Liver (tissue), 9 donors: ENCODE measurements around the gene ZFYVE9. TPM values are rescaled to one million over a fixed set of nuclear protein-coding genes. Genes with fewer than 3 reads are reported as not detected.

ENCODE experiments used
- DNase-seq: peaks from one replicate; pipeline ENCODE4 v3.0.0-alpha.2; 2017; ENCODE audit warnings: low spot score
- H3K27ac ChIP-seq, 2 donors: one replicate each; pipeline ENCODE4 v1.7.0; 2013; ENCODE audit warnings: inconsistent platforms in 2 of 2, low read length in 2 of 2, control low read depth in 1 of 2, low read depth in 1 of 2, mild to moderate bottlenecking in 1 of 2
- H3K27me3 ChIP-seq, 4 donors: one replicate each; pipeline versions ENCODE4 v1.6.1 to v1.7.0; 2013; ENCODE audit warnings: low read length in 3 of 4, inconsistent platforms in 1 of 4, mild to moderate bottlenecking in 1 of 4, moderate library complexity in 1 of 4; ENCODE audit not compliant: control insufficient read depth in 4 of 4, insufficient read depth in 4 of 4
- H3K36me3 ChIP-seq, 4 donors: one replicate each; pipeline versions ENCODE4 v1.6.1 to v1.7.0; 2013; ENCODE audit warnings: low read length in 3 of 4, mild to moderate bottlenecking in 3 of 4, low read depth in 1 of 4, moderate library complexity in 1 of 4; ENCODE audit not compliant: control insufficient read depth in 4 of 4, insufficient read depth in 3 of 4
- H3K4me1 ChIP-seq, 4 donors: one replicate each; pipeline versions ENCODE4 v1.6.1 to v1.7.0; 2013; ENCODE audit warnings: low read length in 3 of 4, mild to moderate bottlenecking in 3 of 4, moderate library complexity in 1 of 4; ENCODE audit not compliant: control insufficient read depth in 4 of 4, insufficient read depth in 4 of 4
- H3K4me3 ChIP-seq, 3 donors: one replicate each; pipeline versions ENCODE4 v1.6.1 to v1.7.0; 2013; ENCODE audit warnings: low read length in 3 of 3, control low read depth in 1 of 3, low read depth in 1 of 3, mild to moderate bottlenecking in 1 of 3
- H3K9ac ChIP-seq, 2 donors: one replicate each; pipeline ENCODE4 v1.7.0; 2013; ENCODE audit warnings: low read length in 2 of 2, mild to moderate bottlenecking in 2 of 2, moderate library complexity in 2 of 2, control low read depth in 1 of 2, low read depth in 1 of 2
- H3K9me3 ChIP-seq, 4 donors: one replicate each; pipeline versions ENCODE4 v1.6.1 to v1.7.0; 2013; ENCODE audit warnings: low read length in 3 of 4; ENCODE audit not compliant: control insufficient read depth in 4 of 4
- ATF3 ChIP-seq: IDR thresholded peaks from 2 replicates; pipeline ENCODE4 v1.6.1; 2016; ENCODE audit warnings: antibody characterized with exemption
- EGR1 ChIP-seq, 2 donors: IDR thresholded peaks; 2 replicates each; pipeline ENCODE4 v1.6.1; 2016 to 2018; ENCODE audit warnings: antibody characterized with exemption in 2 of 2, low read depth in 2 of 2
- FOXA1 ChIP-seq: IDR thresholded peaks from 2 replicates; pipeline ENCODE4 v1.6.1; 2016; ENCODE audit warnings: antibody characterized with exemption
- FOXA2 ChIP-seq: IDR thresholded peaks from 2 replicates; pipeline ENCODE4 v1.6.1; 2016; ENCODE audit warnings: antibody characterized with exemption
- GABPA ChIP-seq, 2 donors: IDR thresholded peaks in 1 of 2; conservative IDR thresholded peaks in 1 of 2; 2 replicates each; pipeline ENCODE4 v1.6.1; 2016; ENCODE audit warnings: antibody characterized with exemption in 2 of 2, mild to moderate bottlenecking in 1 of 2, moderate library complexity in 1 of 2
- HNF4A ChIP-seq, 2 donors: conservative IDR thresholded peaks; 2 replicates each; pipeline ENCODE4 v1.6.1; 2016; ENCODE audit warnings: antibody characterized with exemption in 2 of 2, mild to moderate bottlenecking in 2 of 2
- HNF4G ChIP-seq: IDR thresholded peaks from 2 replicates; pipeline ENCODE4 v1.6.1; 2016; ENCODE audit warnings: antibody characterized with exemption
- JUND ChIP-seq, 2 donors: IDR thresholded peaks; 2 replicates each; pipeline ENCODE4 v1.6.1; 2016; ENCODE audit warnings: antibody characterized with exemption in 2 of 2
- MAX ChIP-seq: IDR thresholded peaks from 2 replicates; pipeline ENCODE4 v1.6.1; 2016; ENCODE audit warnings: antibody characterized with exemption
- NR2F2 ChIP-seq: IDR thresholded peaks from 2 replicates; pipeline ENCODE4 v1.6.1; 2016; ENCODE audit warnings: antibody characterized with exemption
- RAD21 ChIP-seq, 2 donors: IDR thresholded peaks; 2 replicates each; pipeline ENCODE4 v1.6.1; 2016; ENCODE audit warnings: antibody characterized with exemption in 2 of 2, mild to moderate bottlenecking in 2 of 2
- SP1 ChIP-seq: IDR thresholded peaks from 2 replicates; pipeline ENCODE4 v1.6.1; 2018; ENCODE audit warnings: antibody characterized with exemption, mild to moderate bottlenecking
- TAF1 ChIP-seq: conservative IDR thresholded peaks from 2 replicates; pipeline ENCODE4 v1.6.1; 2016; ENCODE audit warnings: antibody characterized with exemption, mild to moderate bottlenecking
- YY1 ChIP-seq: IDR thresholded peaks from 2 replicates; pipeline ENCODE4 v1.6.1; 2016; ENCODE audit warnings: antibody characterized with exemption, mild to moderate bottlenecking
- WGBS: extraction: QIAGEN DNeasy Blood & Tissue Kit; methylation state at CpG from one replicate; pipeline ENCODE4 v1.1.7; 2013; 5-methylcytosine and 5-hydroxymethylcytosine counted together
- polyA plus RNA-seq, 2 donors: library from polyadenylated mRNA; stranded (reverse) in 1 of 2; unstranded in 1 of 2; fragments of 200-250 nt in 1 of 2; fragments of >200 nt in 1 of 2; fragmentation: Nextera tagmentation in 1 of 2; extraction: Ambion mirVana in 1 of 2; gene quantifications; one replicate each; pipeline versions ENCODE4 v1.2.1 to v1.2.3, GENCODE V29; 2013 to 2015
- total RNA-seq, 2 donors: library from RNA; depleted of rRNA; stranded (reverse); fragments of >200 nt; gene quantifications; one replicate each; pipeline ENCODE4 v1.2.3, GENCODE V29; 2014
- TF ChIP-seq, protein P1 (sequence below): fragments of 150-350 bp; IDR thresholded peaks from 2 replicates; pipeline ENCODE4 v1.5.1; 2017; ENCODE audit warnings: improper control_type of control experiment, low read depth, low read length; ENCODE audit not compliant: missing input control
- TF ChIP-seq, protein P2 (sequence below): IDR thresholded peaks from 2 replicates; pipeline ENCODE4 v1.6.1; 2016; ENCODE audit warnings: antibody characterized with exemption
- TF ChIP-seq, protein P3 (sequence below): IDR thresholded peaks from 2 replicates; pipeline ENCODE4 v1.6.1; 2016; ENCODE audit warnings: antibody characterized with exemption, mild to moderate bottlenecking
- donor health status: healthy.
- donor health status: healthy.
- donor health status: healthy.
- donor health status: healthy.
- donor health status: healthy.

ZFYVE9 gene
- total and polyA plus RNA-seq, 4 donors = 3.8 to 20.9 (median 7.7) TPM

DNA sequence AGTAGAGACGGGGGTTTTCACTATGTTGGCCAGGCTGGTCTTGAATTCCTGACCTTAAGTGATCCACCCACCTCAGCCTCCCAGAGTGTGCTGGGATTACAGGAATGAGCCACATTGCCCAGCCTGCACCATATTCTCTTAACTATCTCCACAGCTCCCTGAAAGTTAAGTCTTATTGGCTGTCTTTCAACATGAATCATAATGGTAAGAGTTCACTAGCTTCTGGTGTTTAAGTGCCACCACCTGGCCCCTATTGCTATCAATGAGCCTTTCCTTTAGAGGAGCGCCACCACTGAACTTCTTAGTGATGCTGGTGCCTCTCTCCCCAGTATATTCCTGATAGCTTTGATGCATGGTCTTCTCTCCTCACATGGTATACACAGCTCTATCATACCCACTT is 15.7 kb downstream of the ZFYVE9 start (continued):
- TF ChIP-seq ATF3 = no peak
- no peak for TF ChIP-seq FOXA2

- no peaks in the 10 kb centered on the region for H3K9me3 ChIP-seq
- no peak overlapping the region for H3K4me3 ChIP-seq
- TF ChIP-seq RAD21 (IDR thresholded peaks at IDR 0.05) (no peak), ATF3 (no peak), FOXA1 (no peak), SP1 (no peak), TAF1 (no peak), GABPA (IDR thresholded peaks at IDR 0.05 in 1 of 2, conservative IDR thresholded peaks at IDR 0.05 in 1 of 2) (no peak), YY1 (no peak)
- no peaks in the 10 kb centered on the region for H3K27me3 ChIP-seq
- DNase-seq = no peak
- H3K9ac ChIP-seq = no peak overlapping the region
- H3K4me1 ChIP-seq = no peaks in the 10 kb centered on the region
- WGBS = 96% methylated on average over 4 of the region's 4 CpGs
- no peaks in the 10 kb centered on the region for H3K36me3 ChIP-seq
- H3K27ac ChIP-seq = no peak overlapping the region
Observed at GRCh38 chr1:52158218-52158617, 16.3 kb downstream of the ZFYVE9 start.

GRCh38 chr1:52159033-52159789 is 17.3 kb downstream of the ZFYVE9 start:
- Histone ChIP-seq H3K9me3 (no peaks in the 10 kb centered on the region), H3K36me3 (no peaks in the 10 kb centered on the region), H3K9ac (no peak overlapping the region), H3K4me3 (no peak overlapping the region), H3K27me3 (no peaks in the 10 kb centered on the region), H3K27ac (no peak overlapping the region), H3K4me1 (no peaks in the 10 kb centered on the region)
- DNase-seq = no peak
- TF ChIP-seq FOXA2 (no peak), YY1 (no peak), SP1 (no peak), MAX (no peak), TAF1 (no peak), JUND (IDR thresholded peaks at IDR 0.05) (no peak), RAD21 (IDR thresholded peaks at IDR 0.05) (no peak), FOXA1 (no peak), NR2F2 (no peak), HNF4G (no peak), HNF4A (conservative IDR thresholded peaks at IDR 0.05) (no peak), EGR1 (IDR thresholded peaks at IDR 0.05; ENCODE audit: low read depth in 2 of 2) (no peak), ATF3 (no peak), GABPA (IDR thresholded peaks at IDR 0.05 in 1 of 2, conservative IDR thresholded peaks at IDR 0.05 in 1 of 2) (no peak)
- TF ChIP-seq, protein P1, sequence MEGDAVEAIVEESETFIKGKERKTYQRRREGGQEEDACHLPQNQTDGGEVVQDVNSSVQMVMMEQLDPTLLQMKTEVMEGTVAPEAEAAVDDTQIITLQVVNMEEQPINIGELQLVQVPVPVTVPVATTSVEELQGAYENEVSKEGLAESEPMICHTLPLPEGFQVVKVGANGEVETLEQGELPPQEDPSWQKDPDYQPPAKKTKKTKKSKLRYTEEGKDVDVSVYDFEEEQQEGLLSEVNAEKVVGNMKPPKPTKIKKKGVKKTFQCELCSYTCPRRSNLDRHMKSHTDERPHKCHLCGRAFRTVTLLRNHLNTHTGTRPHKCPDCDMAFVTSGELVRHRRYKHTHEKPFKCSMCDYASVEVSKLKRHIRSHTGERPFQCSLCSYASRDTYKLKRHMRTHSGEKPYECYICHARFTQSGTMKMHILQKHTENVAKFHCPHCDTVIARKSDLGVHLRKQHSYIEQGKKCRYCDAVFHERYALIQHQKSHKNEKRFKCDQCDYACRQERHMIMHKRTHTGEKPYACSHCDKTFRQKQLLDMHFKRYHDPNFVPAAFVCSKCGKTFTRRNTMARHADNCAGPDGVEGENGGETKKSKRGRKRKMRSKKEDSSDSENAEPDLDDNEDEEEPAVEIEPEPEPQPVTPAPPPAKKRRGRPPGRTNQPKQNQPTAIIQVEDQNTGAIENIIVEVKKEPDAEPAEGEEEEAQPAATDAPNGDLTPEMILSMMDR = no peak
- TF ChIP-seq, protein P2, sequence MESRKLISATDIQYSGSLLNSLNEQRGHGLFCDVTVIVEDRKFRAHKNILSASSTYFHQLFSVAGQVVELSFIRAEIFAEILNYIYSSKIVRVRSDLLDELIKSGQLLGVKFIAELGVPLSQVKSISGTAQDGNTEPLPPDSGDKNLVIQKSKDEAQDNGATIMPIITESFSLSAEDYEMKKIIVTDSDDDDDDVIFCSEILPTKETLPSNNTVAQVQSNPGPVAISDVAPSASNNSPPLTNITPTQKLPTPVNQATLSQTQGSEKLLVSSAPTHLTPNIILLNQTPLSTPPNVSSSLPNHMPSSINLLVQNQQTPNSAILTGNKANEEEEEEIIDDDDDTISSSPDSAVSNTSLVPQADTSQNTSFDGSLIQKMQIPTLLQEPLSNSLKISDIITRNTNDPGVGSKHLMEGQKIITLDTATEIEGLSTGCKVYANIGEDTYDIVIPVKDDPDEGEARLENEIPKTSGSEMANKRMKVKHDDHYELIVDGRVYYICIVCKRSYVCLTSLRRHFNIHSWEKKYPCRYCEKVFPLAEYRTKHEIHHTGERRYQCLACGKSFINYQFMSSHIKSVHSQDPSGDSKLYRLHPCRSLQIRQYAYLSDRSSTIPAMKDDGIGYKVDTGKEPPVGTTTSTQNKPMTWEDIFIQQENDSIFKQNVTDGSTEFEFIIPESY = no peak
- TF ChIP-seq, protein P3, sequence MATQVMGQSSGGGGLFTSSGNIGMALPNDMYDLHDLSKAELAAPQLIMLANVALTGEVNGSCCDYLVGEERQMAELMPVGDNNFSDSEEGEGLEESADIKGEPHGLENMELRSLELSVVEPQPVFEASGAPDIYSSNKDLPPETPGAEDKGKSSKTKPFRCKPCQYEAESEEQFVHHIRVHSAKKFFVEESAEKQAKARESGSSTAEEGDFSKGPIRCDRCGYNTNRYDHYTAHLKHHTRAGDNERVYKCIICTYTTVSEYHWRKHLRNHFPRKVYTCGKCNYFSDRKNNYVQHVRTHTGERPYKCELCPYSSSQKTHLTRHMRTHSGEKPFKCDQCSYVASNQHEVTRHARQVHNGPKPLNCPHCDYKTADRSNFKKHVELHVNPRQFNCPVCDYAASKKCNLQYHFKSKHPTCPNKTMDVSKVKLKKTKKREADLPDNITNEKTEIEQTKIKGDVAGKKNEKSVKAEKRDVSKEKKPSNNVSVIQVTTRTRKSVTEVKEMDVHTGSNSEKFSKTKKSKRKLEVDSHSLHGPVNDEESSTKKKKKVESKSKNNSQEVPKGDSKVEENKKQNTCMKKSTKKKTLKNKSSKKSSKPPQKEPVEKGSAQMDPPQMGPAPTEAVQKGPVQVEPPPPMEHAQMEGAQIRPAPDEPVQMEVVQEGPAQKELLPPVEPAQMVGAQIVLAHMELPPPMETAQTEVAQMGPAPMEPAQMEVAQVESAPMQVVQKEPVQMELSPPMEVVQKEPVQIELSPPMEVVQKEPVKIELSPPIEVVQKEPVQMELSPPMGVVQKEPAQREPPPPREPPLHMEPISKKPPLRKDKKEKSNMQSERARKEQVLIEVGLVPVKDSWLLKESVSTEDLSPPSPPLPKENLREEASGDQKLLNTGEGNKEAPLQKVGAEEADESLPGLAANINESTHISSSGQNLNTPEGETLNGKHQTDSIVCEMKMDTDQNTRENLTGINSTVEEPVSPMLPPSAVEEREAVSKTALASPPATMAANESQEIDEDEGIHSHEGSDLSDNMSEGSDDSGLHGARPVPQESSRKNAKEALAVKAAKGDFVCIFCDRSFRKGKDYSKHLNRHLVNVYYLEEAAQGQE = no peak
- WGBS = 95% methylated on average over 10 of the region's 10 CpGs
